Measurements from ENCODE around the gene TULP3. TPM values are rescaled to one million over a fixed set of nuclear protein-coding genes. Genes with fewer than 3 reads are reported as not detected.

The TULP3 gene
- total and polyA plus RNA-seq, 2 donors (not counting 3 experiments of a cell fraction or from before 2014, with no cell fraction given) = 30.8 to 31.0 TPM

DNA sequence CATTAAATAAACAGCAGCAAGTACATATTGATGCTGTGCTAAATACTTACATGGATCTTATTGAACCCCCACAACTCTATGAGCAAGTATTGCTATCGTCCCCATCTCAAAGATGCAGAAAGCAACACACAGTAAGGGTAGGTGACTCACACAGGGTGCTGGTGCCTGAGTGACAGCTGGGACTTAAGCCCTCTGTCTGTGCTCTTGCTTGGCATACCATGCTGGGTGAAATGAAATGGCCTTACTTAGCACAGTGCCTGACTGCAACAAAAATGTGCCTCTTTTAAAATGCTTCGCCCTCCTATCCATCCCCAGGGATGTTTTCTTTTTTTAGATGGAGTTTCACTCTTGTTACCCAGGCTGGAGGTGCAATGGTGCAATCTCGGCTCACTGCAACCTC, 34.6 kb upstream of the TULP3 start:
- no peak for DNase-seq (ENCODE audit: low read depth, low spot score)
- Histone ChIP-seq H3K4me3 (replicated peaks in 1 of 3; ENCODE audit: insufficient read depth in 1 of 3, low read depth in 1 of 3, low read length in 3 of 3) (no peak overlapping the region), H3K27me3 (ENCODE audit: control insufficient read depth in 2 of 2, insufficient read depth in 2 of 2, low read length in 2 of 2) (no peaks in the 10 kb centered on the region), H3K4me1 (ENCODE audit: control insufficient read depth, extremely low read depth, insufficient read depth, low read length) (no peaks in the 10 kb centered on the region), H3K9ac (replicated peaks; ENCODE audit: extremely low read depth, insufficient read depth, low read length) (no peak overlapping the region), H3K9me1 (replicated peaks; ENCODE audit: control insufficient read depth, extremely low read depth, insufficient read depth, low read length) (no peaks in the 10 kb centered on the region), H3K36me3 (ENCODE audit: control insufficient read depth in 2 of 2, extremely low read depth in 1 of 2, insufficient read depth in 2 of 2, low read length in 2 of 2) (peaks cover 2 to 8% of the 10 kb centered on the region in 2 experiments), H3K9me3 (replicated peaks; ENCODE audit: control insufficient read depth, insufficient read depth, low read length) (no peaks in the 10 kb centered on the region), H4K20me1 (replicated peaks; ENCODE audit: control insufficient read depth, extremely low read depth, insufficient read depth, low read length) (no peaks in the 10 kb centered on the region), H3K27ac (ENCODE audit: insufficient read depth, low read depth, low read length) (no peak overlapping the region), H2AFZ (ENCODE audit: low read depth, low read length) (no peak overlapping the region), H3K79me2 (ENCODE audit: control insufficient read depth, insufficient read depth, low read length) (no peaks in the 10 kb centered on the region), H3K4me2 (ENCODE audit: insufficient read depth, low read length) (no peak overlapping the region)
- intact Hi-C loops (cut with micrococcal nuclease) (no loop called here), dilution Hi-C loops (cut with MboI; ENCODE audit: extremely low pct_ligation_motif_present, low sequenced_read_pairs) (no loop called here)
- FAIRE-seq = no peak
- ChIA-PET CTCF (interaction anchor here (1.0 to 3.2 kb wide), 3 partner anchors 11 to 29 kb away, joined by 3 to 26 read pairs (median 3); no protein-coding TSS in a partner anchor), POLR2A (no interaction called here)
- TF ChIP-seq POLR2AphosphoS5 (IDR thresholded peaks at IDR 0.05; ENCODE audit: insufficient read depth, low read depth, low read length) (no peak), EZH2 (IDR thresholded peaks at IDR 0.05; ENCODE audit: borderline replicate concordance, low read depth, low read length, severe bottlenecking) (no peak), MYC (IDR thresholded peaks at IDR 0.05; ENCODE audit: low read depth, low read length) (no peak), POLR2A (IDR thresholded peaks at IDR 0.05; ENCODE audit: low read depth, low read length) (no peak), GATA2 (IDR thresholded peaks at IDR 0.05; ENCODE audit: insufficient read depth, insufficient read length, low read depth, low read length) (no peak), JUN (IDR thresholded peaks at IDR 0.05; ENCODE audit: borderline replicate concordance, insufficient read depth, insufficient read length, low read depth) (no peak), FOS (IDR thresholded peaks at IDR 0.05; ENCODE audit: borderline replicate concordance, insufficient read depth, low read length) (no peak)
- TF ChIP-seq, protein P1, sequence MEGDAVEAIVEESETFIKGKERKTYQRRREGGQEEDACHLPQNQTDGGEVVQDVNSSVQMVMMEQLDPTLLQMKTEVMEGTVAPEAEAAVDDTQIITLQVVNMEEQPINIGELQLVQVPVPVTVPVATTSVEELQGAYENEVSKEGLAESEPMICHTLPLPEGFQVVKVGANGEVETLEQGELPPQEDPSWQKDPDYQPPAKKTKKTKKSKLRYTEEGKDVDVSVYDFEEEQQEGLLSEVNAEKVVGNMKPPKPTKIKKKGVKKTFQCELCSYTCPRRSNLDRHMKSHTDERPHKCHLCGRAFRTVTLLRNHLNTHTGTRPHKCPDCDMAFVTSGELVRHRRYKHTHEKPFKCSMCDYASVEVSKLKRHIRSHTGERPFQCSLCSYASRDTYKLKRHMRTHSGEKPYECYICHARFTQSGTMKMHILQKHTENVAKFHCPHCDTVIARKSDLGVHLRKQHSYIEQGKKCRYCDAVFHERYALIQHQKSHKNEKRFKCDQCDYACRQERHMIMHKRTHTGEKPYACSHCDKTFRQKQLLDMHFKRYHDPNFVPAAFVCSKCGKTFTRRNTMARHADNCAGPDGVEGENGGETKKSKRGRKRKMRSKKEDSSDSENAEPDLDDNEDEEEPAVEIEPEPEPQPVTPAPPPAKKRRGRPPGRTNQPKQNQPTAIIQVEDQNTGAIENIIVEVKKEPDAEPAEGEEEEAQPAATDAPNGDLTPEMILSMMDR (IDR thresholded peaks at IDR 0.05; ENCODE audit: extremely low read depth in 1 of 2, insufficient read depth in 1 of 2, low read depth in 1 of 2, low read length in 2 of 2) = no peak
- TF ChIP-seq, protein P2, sequence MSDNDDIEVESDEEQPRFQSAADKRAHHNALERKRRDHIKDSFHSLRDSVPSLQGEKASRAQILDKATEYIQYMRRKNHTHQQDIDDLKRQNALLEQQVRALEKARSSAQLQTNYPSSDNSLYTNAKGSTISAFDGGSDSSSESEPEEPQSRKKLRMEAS (IDR thresholded peaks at IDR 0.05; ENCODE audit: insufficient read depth, insufficient read length) = no peak
- no TSS peak for BruUV-seq (replicated peaks)

All from endothelial cell of umbilical vein (primary cell).